ENCODE results near the gene RFNG.

The RFNG gene

DNA sequence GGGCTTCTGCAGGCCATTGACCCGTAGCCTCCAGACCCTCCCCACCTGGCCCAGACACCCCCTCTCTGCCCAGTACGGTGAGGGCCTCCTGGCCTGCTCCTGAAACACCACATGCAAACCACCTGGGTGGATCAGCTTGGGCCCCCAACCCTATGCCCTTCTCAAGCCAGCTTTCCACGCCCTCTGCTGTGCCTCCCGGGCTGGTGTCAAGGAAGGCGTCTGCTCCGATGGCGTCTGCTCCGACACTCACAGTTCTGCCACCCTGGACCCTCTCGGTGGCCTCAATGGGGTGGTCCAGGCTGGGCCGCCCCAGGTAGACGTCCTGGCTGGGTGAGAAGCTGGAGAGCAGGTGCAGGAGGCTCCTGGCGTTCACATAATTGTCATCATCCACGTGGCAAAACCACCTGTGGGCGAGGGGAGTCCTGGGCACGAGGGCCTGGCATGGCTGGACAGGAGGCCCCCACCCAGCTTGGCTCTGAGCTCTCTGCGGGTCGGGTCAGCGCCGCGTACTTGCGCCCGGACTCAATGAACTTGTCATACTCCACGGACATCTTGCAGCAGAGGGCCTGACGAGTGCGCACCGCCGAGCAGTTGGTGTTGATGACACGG, 1.4 kb downstream of the RFNG start:
- Histone ChIP-seq H3K4ac (ENCODE audit: low read depth, low read length) (no peak overlapping the region), H3K36me3 (ENCODE audit: control insufficient read depth, insufficient read depth, low read length) (peaks cover 5% of the 10 kb centered on the region), H3K79me2 (ENCODE audit: control insufficient read depth, insufficient read depth, low read length) (peaks cover 7% of the 10 kb centered on the region), H2AK5ac (ENCODE audit: low read length) (no peak overlapping the region), H3K79me1 (ENCODE audit: low read length) (peaks cover 3% of the 10 kb centered on the region), H2BK5ac (ENCODE audit: low read length) (no peak overlapping the region), H3K56ac (ENCODE audit: low read length) (peak overlapping the region; percentile 86), H4K8ac (ENCODE audit: low read depth, low read length) (no peak overlapping the region), H3K27me3 (ENCODE audit: insufficient read depth, low read length, poor library complexity) (no peaks in the 10 kb centered on the region), H3K4me1 (ENCODE audit: control insufficient read depth, low read depth, low read length) (no peaks in the 10 kb centered on the region), H3K23ac (ENCODE audit: low read length) (no peak overlapping the region), H2BK120ac (ENCODE audit: low read depth, low read length) (no peak overlapping the region), H4K5ac (ENCODE audit: low read length) (no peak overlapping the region), H3K4me3 (ENCODE audit: low read length) (no peak overlapping the region), H3K9ac (ENCODE audit: low read length) (peak overlapping the region; percentile 73), H3K27ac (ENCODE audit: low read depth, low read length) (no peak overlapping the region), H3K4me2 (ENCODE audit: low read length) (no peak overlapping the region), H3K18ac (ENCODE audit: low read length) (no peak overlapping the region), H2BK15ac (replicated peaks; ENCODE audit: low read depth) (no peak overlapping the region)
- no peak for DNase-seq
- no CpG with 5 or more reads among the region's 28 CpGs for WGBS (ENCODE audit: extremely low coverage, insufficient coverage, low lambda C conversion rate)

DNA sequence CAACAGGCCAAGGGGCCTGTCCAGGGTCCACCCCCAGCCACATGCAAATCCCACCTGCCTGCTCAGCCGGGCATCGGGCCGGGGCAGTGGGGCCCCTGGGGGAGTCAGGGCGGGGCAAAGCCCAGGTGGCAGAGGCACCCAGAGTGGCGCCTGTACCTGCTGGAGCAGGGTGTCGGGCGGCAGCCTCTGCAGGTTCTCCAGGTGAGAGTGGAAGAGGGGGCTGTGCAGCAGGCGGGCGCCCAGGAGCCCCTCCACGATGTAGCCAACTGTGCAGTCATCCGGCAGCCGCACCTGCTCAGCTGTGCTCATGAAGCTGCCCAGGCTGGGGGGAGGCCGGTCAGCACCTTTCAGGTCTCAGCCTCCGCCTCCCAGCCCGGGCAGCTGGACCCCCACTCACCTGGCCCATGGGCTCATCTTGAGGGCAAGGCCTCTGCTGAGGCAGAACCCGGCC, 2.1 kb downstream of the RFNG start:
- no peaks in the 10 kb centered on the region for H3K27me3 ChIP-seq (ENCODE audit: insufficient read depth, low read length, poor library complexity)
- no CpG with 5 or more reads among the region's 16 CpGs for WGBS (ENCODE audit: extremely low coverage, insufficient coverage, low lambda C conversion rate)
- no peak overlapping the region for H2BK120ac ChIP-seq (ENCODE audit: low read depth, low read length)
- H3K18ac ChIP-seq (ENCODE audit: low read length): no peak overlapping the region
- H3K56ac ChIP-seq (ENCODE audit: low read length): no peak overlapping the region
- no peak overlapping the region for H3K23ac ChIP-seq (ENCODE audit: low read length)
- no peak overlapping the region for H2BK15ac ChIP-seq (replicated peaks; ENCODE audit: low read depth)
- H3K4me3 ChIP-seq (ENCODE audit: low read length): no peak overlapping the region
- H3K4me2 ChIP-seq (ENCODE audit: low read length): no peak overlapping the region
- H2AK5ac ChIP-seq (ENCODE audit: low read length): no peak overlapping the region
- H3K36me3 ChIP-seq (ENCODE audit: control insufficient read depth, insufficient read depth, low read length): peaks cover 2% of the 10 kb centered on the region
- H4K5ac ChIP-seq (ENCODE audit: low read length): no peak overlapping the region
- no peak overlapping the region for H3K9ac ChIP-seq (ENCODE audit: low read length)
- H3K4ac ChIP-seq (ENCODE audit: low read depth, low read length): no peak overlapping the region
- H3K79me1 ChIP-seq (ENCODE audit: low read length): peaks cover 3% of the 10 kb centered on the region
- no peak overlapping the region for H3K27ac ChIP-seq (ENCODE audit: low read depth, low read length)
- no peak overlapping the region for H2BK5ac ChIP-seq (ENCODE audit: low read length)
- peaks cover 7% of the 10 kb centered on the region for H3K79me2 ChIP-seq (ENCODE audit: control insufficient read depth, insufficient read depth, low read length)
- no peak for DNase-seq
- no peak overlapping the region for H4K8ac ChIP-seq (ENCODE audit: low read depth, low read length)
- no peaks in the 10 kb centered on the region for H3K4me1 ChIP-seq (ENCODE audit: control insufficient read depth, low read depth, low read length)

DNA sequence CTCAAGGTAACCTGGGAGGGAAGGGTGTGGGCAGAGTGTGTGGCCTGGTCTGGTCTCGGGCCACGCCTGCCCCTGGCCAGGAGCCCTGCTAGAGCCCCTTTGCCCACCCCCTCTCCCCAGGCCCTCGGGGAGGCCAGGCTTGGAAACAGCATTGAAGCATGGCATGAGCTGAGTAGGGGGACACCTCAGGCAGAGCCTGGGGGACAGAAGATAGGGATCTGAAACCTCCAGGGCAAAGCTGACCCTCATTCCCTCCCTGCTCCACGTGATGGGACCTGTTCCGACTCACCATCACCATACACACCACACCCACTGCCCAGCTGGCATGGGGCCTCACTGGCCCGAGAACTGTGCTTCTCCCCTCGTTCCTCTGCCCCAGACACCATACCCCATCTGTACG, 2.5 kb downstream of the RFNG start:
- Histone ChIP-seq H2BK120ac (ENCODE audit: low read depth, low read length) (no peak overlapping the region), H2AK5ac (ENCODE audit: low read length) (no peak overlapping the region), H3K36me3 (ENCODE audit: control insufficient read depth, insufficient read depth, low read length) (peaks cover 2% of the 10 kb centered on the region), H3K23ac (ENCODE audit: low read length) (no peak overlapping the region), H2BK15ac (replicated peaks; ENCODE audit: low read depth) (no peak overlapping the region), H3K4me3 (ENCODE audit: low read length) (no peak overlapping the region), H3K79me1 (ENCODE audit: low read length) (peaks cover 3% of the 10 kb centered on the region), H3K27ac (ENCODE audit: low read depth, low read length) (no peak overlapping the region), H3K79me2 (ENCODE audit: control insufficient read depth, insufficient read depth, low read length) (peaks cover 7% of the 10 kb centered on the region), H3K9ac (ENCODE audit: low read length) (no peak overlapping the region), H4K8ac (ENCODE audit: low read depth, low read length) (no peak overlapping the region), H3K27me3 (ENCODE audit: insufficient read depth, low read length, poor library complexity) (no peaks in the 10 kb centered on the region), H2BK5ac (ENCODE audit: low read length) (no peak overlapping the region), H3K4me1 (ENCODE audit: control insufficient read depth, low read depth, low read length) (no peaks in the 10 kb centered on the region), H3K18ac (ENCODE audit: low read length) (no peak overlapping the region), H4K5ac (ENCODE audit: low read length) (no peak overlapping the region), H3K4ac (ENCODE audit: low read depth, low read length) (no peak overlapping the region), H3K4me2 (ENCODE audit: low read length) (no peak overlapping the region), H3K56ac (ENCODE audit: low read length) (no peak overlapping the region)
- WGBS (ENCODE audit: extremely low coverage, insufficient coverage, low lambda C conversion rate): no CpG with 5 or more reads among the region's 8 CpGs
- no peak for DNase-seq

DNA sequence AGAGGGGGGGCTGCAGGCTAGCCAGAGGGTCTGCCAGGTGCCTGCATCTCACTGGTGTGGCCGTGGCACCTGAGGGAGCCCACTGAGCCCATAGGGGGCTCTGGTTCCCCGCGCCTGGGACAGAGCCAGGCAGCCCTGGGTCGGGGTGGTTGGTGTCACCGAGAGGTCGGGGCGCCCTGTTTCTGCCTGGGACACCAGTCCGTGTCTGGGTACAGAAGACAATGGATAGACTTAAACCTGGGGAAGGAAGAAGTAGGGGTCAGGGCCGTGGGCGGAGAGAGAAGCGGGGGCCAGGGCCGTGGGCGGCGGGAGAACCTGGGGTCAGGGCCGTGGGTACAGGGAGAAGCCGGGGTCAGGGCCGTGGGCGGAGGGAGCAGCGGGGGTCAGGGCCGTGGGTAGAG, 3.0 kb downstream of the RFNG start:
- Histone ChIP-seq H3K4me2 (ENCODE audit: low read length) (no peak overlapping the region), H3K23ac (ENCODE audit: low read length) (no peak overlapping the region), H4K5ac (ENCODE audit: low read length) (no peak overlapping the region), H3K27ac (ENCODE audit: low read depth, low read length) (no peak overlapping the region), H3K4me1 (ENCODE audit: control insufficient read depth, low read depth, low read length) (no peaks in the 10 kb centered on the region), H3K4me3 (ENCODE audit: low read length) (no peak overlapping the region), H3K36me3 (ENCODE audit: control insufficient read depth, insufficient read depth, low read length) (peaks cover 2% of the 10 kb centered on the region), H3K79me1 (ENCODE audit: low read length) (peaks cover 3% of the 10 kb centered on the region), H3K18ac (ENCODE audit: low read length) (no peak overlapping the region), H3K27me3 (ENCODE audit: insufficient read depth, low read length, poor library complexity) (no peaks in the 10 kb centered on the region), H2BK15ac (replicated peaks; ENCODE audit: low read depth) (no peak overlapping the region), H2BK120ac (ENCODE audit: low read depth, low read length) (no peak overlapping the region), H4K8ac (ENCODE audit: low read depth, low read length) (no peak overlapping the region), H3K79me2 (ENCODE audit: control insufficient read depth, insufficient read depth, low read length) (peaks cover 7% of the 10 kb centered on the region), H2BK5ac (ENCODE audit: low read length) (no peak overlapping the region), H2AK5ac (ENCODE audit: low read length) (no peak overlapping the region), H3K9ac (ENCODE audit: low read length) (no peak overlapping the region), H3K56ac (ENCODE audit: low read length) (no peak overlapping the region), H3K4ac (ENCODE audit: low read depth, low read length) (no peak overlapping the region)
- DNase-seq: no peak
- no CpG with 5 or more reads among the region's 20 CpGs for WGBS (ENCODE audit: extremely low coverage, insufficient coverage, low lambda C conversion rate)

DNA sequence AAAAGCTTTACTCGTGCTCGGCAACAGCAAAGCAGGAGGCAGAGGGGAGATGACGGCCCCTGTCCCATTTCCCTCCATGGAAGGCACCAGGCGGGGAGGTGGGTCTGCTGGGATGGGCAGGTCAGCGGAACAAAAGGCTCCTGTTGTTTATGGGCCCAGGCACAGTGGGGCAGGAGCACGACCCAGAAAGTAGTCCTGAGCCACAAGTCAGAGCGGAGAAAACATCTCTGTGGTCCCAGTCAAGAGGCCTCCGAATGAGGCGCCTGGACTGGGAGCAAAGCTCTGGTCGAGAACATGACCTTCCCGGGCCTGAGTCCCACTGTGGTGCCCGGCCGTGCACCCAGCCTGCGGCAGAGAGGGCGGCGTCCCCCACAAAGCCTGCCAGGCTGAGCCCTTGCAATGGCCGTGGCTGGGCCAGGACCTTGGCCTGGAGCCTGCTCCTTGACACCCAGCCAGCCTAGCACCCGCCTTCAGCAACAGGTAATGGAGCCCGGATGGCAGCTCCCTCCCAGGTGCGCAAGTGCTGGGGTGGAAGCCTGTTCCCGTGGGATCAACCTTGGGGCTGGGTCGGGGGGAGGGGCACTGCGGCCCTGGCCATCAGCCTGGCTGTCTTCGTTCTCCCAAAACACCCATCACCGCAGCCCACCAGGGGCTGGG, 3.6 kb downstream of the RFNG start:
- Histone ChIP-seq H3K79me2 (ENCODE audit: control insufficient read depth, insufficient read depth, low read length) (peaks cover 7% of the 10 kb centered on the region), H3K4me1 (ENCODE audit: control insufficient read depth, low read depth, low read length) (no peaks in the 10 kb centered on the region), H3K27me3 (ENCODE audit: insufficient read depth, low read length, poor library complexity) (no peaks in the 10 kb centered on the region), H3K4ac (ENCODE audit: low read depth, low read length) (no peak overlapping the region), H3K27ac (ENCODE audit: low read depth, low read length) (no peak overlapping the region), H2AK5ac (ENCODE audit: low read length) (no peak overlapping the region), H2BK120ac (ENCODE audit: low read depth, low read length) (no peak overlapping the region), H3K9ac (ENCODE audit: low read length) (no peak overlapping the region), H4K8ac (ENCODE audit: low read depth, low read length) (no peak overlapping the region), H3K4me2 (ENCODE audit: low read length) (no peak overlapping the region), H3K18ac (ENCODE audit: low read length) (no peak overlapping the region), H3K56ac (ENCODE audit: low read length) (no peak overlapping the region), H2BK5ac (ENCODE audit: low read length) (no peak overlapping the region), H4K5ac (ENCODE audit: low read length) (no peak overlapping the region), H2BK15ac (replicated peaks; ENCODE audit: low read depth) (no peak overlapping the region), H3K79me1 (ENCODE audit: low read length) (peaks cover 3% of the 10 kb centered on the region), H3K36me3 (ENCODE audit: control insufficient read depth, insufficient read depth, low read length) (peaks cover 2% of the 10 kb centered on the region), H3K4me3 (ENCODE audit: low read length) (no peak overlapping the region), H3K23ac (ENCODE audit: low read length) (no peak overlapping the region)
- no CpG with 5 or more reads among the region's 25 CpGs for WGBS (ENCODE audit: extremely low coverage, insufficient coverage, low lambda C conversion rate)
- DNase-seq: no peak

DNA sequence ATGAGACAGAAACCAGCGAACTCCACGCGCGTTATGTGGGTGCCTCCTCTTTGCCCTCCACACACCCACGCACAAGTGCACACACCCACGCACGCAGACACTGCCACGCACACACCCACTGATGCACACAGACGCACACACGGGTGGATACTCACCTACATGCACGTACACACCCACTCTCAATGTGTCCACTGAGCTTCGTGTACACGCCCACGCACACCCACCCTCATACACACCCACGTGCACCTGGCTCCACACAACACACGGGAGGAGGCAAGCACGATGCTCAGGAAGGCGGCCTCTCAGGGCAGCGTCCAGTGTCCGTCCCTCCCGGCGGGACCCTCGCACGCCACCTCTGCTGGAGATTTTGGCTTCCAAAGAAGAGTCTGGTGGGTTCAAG, 4.2 kb downstream of the RFNG start:
- Histone ChIP-seq H2BK5ac (ENCODE audit: low read length) (no peak overlapping the region), H3K4ac (ENCODE audit: low read depth, low read length) (no peak overlapping the region), H2BK120ac (ENCODE audit: low read depth, low read length) (no peak overlapping the region), H3K23ac (ENCODE audit: low read length) (no peak overlapping the region), H3K4me3 (ENCODE audit: low read length) (no peak overlapping the region), H3K4me2 (ENCODE audit: low read length) (no peak overlapping the region), H3K4me1 (ENCODE audit: control insufficient read depth, low read depth, low read length) (no peaks in the 10 kb centered on the region), H3K18ac (ENCODE audit: low read length) (no peak overlapping the region), H3K79me1 (ENCODE audit: low read length) (no peaks in the 10 kb centered on the region), H3K27ac (ENCODE audit: low read depth, low read length) (no peak overlapping the region), H3K27me3 (ENCODE audit: insufficient read depth, low read length, poor library complexity) (no peaks in the 10 kb centered on the region), H4K8ac (ENCODE audit: low read depth, low read length) (no peak overlapping the region), H3K56ac (ENCODE audit: low read length) (no peak overlapping the region), H3K9ac (ENCODE audit: low read length) (no peak overlapping the region), H3K36me3 (ENCODE audit: control insufficient read depth, insufficient read depth, low read length) (peaks cover 2% of the 10 kb centered on the region), H4K5ac (ENCODE audit: low read length) (no peak overlapping the region), H2BK15ac (replicated peaks; ENCODE audit: low read depth) (no peak overlapping the region), H3K79me2 (ENCODE audit: control insufficient read depth, insufficient read depth, low read length) (peaks cover 3% of the 10 kb centered on the region), H2AK5ac (ENCODE audit: low read length) (no peak overlapping the region)
- no peak for DNase-seq
- no CpG with 5 or more reads among the region's 24 CpGs for WGBS (ENCODE audit: extremely low coverage, insufficient coverage, low lambda C conversion rate)

Data from mesendoderm (in vitro differentiated cells).